Nephron progenitor cell (in vitro differentiated cells): ENCODE data around the gene IL23R.
"Not testable (repeated sequence)": the region's sequence is repeated elsewhere in the genome, so short reads cannot be mapped to it uniquely, and the experiment has no call there.

Experiments used
- DNase-seq: peaks from one replicate; pipeline ENCODE4 v3.0.0; 2021
- H3K27ac Mint-ChIP-seq: 2 replicates; pipeline ENCODE4 v1.8.0; 2021; ENCODE audit warnings: mild to moderate bottlenecking, moderate library complexity, mixed read lengths
- H3K27me3 Mint-ChIP-seq: 2 replicates; pipeline ENCODE4 v1.8.0; 2021; ENCODE audit warnings: mild to moderate bottlenecking, low read depth, mixed read lengths; ENCODE audit not compliant: poor library complexity
- H3K36me3 Mint-ChIP-seq: 2 replicates; pipeline ENCODE4 v1.8.0; 2021; ENCODE audit warnings: low read depth, mixed read lengths
- H3K4me1 Mint-ChIP-seq: 2 replicates; pipeline ENCODE4 v1.8.0; 2021; ENCODE audit warnings: mixed read lengths
- H3K4me3 Mint-ChIP-seq: 2 replicates; pipeline ENCODE4 v1.8.0; 2021; ENCODE audit warnings: mild to moderate bottlenecking, moderate library complexity, mixed read lengths
- H3K9me3 Mint-ChIP-seq: 2 replicates; pipeline ENCODE4 v1.8.0; 2021; ENCODE audit warnings: mild to moderate bottlenecking, moderate library complexity, mixed read lengths
- CTCF ChIP-seq: fragments of 200-600 bp; sonication (generic); IDR thresholded peaks from 2 replicates; pipeline ENCODE4 v1.5.0; 2021; ENCODE audit warnings: antibody characterized with exemption

The IL23R gene

GRCh38 chr1:67137307-67137753 lies 28.9 kb upstream of the IL23R start:
- Mint-ChIP-seq H3K9me3 (no peaks in the 10 kb centered on the region), H3K27ac (no peak overlapping the region), H3K4me3 (no peak overlapping the region), H3K4me1 (peaks cover 34% of the 10 kb centered on the region), H3K36me3 (no peaks in the 10 kb centered on the region), H3K27me3 (peaks cover 11% of the 10 kb centered on the region)
- no peak for DNase-seq
- TF ChIP-seq CTCF, result no peak

- Mint-ChIP-seq H3K27ac (no peak overlapping the region), H3K9me3 (no peaks in the 10 kb centered on the region), H3K27me3 (peaks cover 11% of the 10 kb centered on the region)
These were observed 27.3 kb upstream of the IL23R start for GRCh38 chr1:67138813-67139499.

GRCh38 chr1:67140460-67140859 lies 25.8 kb upstream of the IL23R start:
- no peak for TF ChIP-seq CTCF
- Mint-ChIP-seq H3K27me3 (peaks cover 14% of the 10 kb centered on the region), H3K9me3 (no peaks in the 10 kb centered on the region), H3K27ac (no peak overlapping the region), H3K4me1 (peaks cover 24% of the 10 kb centered on the region), H3K36me3 (no peaks in the 10 kb centered on the region), H3K4me3 (no peak overlapping the region)
- DNase-seq, result no peak

More at GRCh38 chr1:67138813-67139499, 27.3 kb upstream of the IL23R start:
- no peaks in the 10 kb centered on the region for H3K36me3 Mint-ChIP-seq
- TF ChIP-seq CTCF, result no peak
- DNase-seq, result no peak
- peaks cover 34% of the 10 kb centered on the region for H3K4me1 Mint-ChIP-seq
- H3K4me3 Mint-ChIP-seq, result no peak overlapping the region

- DNase-seq, H3K27ac Mint-ChIP-seq, H3K36me3 Mint-ChIP-seq, H3K4me3 Mint-ChIP-seq, H3K9me3 Mint-ChIP-seq: not testable (repeated sequence)
- peaks cover 23% of the 10 kb centered on the region for H3K4me1 Mint-ChIP-seq
- H3K27me3 Mint-ChIP-seq, result peaks cover 14% of the 10 kb centered on the region
These were observed 24.4 kb upstream of the IL23R start for GRCh38 chr1:67141832-67142231.

GRCh38 chr1:67142931-67143330 lies 23.3 kb upstream of the IL23R start:
- Mint-ChIP-seq H3K4me3 (no peak overlapping the region), H3K9me3 (no peaks in the 10 kb centered on the region), H3K36me3 (no peaks in the 10 kb centered on the region), H3K27ac (no peak overlapping the region), H3K27me3 (peaks cover 14% of the 10 kb centered on the region), H3K4me1 (peaks cover 13% of the 10 kb centered on the region)
- TF ChIP-seq CTCF, result no peak
- no peak for DNase-seq

- Mint-ChIP-seq H3K4me3 (no peak overlapping the region), H3K36me3 (no peaks in the 10 kb centered on the region), H3K27me3 (peaks cover 9% of the 10 kb centered on the region), H3K4me1 (peaks cover 9% of the 10 kb centered on the region), H3K27ac (no peak overlapping the region), H3K9me3 (no peaks in the 10 kb centered on the region)
- no peak for TF ChIP-seq CTCF
- DNase-seq, result no peak
These were observed 22.3 kb upstream of the IL23R start for GRCh38 chr1:67143966-67144365.
